ENCODE measurements around the gene CMTM5.

DNA sequence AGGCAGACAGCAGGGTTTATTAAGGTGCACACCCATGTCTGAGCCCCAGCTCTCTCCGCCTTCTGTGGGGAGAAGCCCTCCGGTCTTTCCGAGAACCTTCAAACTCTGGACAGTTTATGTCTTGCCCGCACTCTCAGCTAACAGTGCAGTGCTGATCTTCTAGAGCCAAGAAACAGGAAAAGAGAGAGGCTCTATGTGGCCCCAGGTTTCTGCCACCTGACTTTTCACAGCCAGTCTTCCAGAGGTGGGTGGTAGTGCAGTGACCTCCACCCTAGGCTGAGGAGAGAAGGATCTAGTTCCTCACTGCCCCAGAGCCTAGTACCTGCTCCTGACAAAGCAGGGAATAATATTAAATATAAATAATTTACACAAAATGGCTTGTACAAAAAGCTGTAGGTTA, 20.2 kb upstream of the CMTM5 start:
- TF ChIP-seq, protein P1, sequence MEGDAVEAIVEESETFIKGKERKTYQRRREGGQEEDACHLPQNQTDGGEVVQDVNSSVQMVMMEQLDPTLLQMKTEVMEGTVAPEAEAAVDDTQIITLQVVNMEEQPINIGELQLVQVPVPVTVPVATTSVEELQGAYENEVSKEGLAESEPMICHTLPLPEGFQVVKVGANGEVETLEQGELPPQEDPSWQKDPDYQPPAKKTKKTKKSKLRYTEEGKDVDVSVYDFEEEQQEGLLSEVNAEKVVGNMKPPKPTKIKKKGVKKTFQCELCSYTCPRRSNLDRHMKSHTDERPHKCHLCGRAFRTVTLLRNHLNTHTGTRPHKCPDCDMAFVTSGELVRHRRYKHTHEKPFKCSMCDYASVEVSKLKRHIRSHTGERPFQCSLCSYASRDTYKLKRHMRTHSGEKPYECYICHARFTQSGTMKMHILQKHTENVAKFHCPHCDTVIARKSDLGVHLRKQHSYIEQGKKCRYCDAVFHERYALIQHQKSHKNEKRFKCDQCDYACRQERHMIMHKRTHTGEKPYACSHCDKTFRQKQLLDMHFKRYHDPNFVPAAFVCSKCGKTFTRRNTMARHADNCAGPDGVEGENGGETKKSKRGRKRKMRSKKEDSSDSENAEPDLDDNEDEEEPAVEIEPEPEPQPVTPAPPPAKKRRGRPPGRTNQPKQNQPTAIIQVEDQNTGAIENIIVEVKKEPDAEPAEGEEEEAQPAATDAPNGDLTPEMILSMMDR (IDR thresholded peaks at IDR 0.05) = no peak
- no peak for TF ChIP-seq POLR2AphosphoS5 (IDR thresholded peaks at IDR 0.05)
- TF ChIP-seq POLR2A (IDR thresholded peaks at IDR 0.05) = no peak
- no peak for TF ChIP-seq EP300 (IDR thresholded peaks at IDR 0.05)
